Measurements from ENCODE around the gene NARS2. TPM values are rescaled to one million over a fixed set of nuclear protein-coding genes. Genes with fewer than 3 reads are reported as not detected.

Gene NARS2
- total RNA-seq, 1 experiment from 2014 or later = 24.3 TPM

Other genes starting within 250 kb of the NARS2 start
- gene GAB2, start 157.0 kb downstream of the NARS2 start, total RNA-seq (2014; rRNA removed) = 8.1 and 12.8 TPM in 2 replicates

All from LHCN-M2 (cell line).